WTC11 (cell line): Measurements from ENCODE around the gene BPHL.

Source experiments
- ATF6 ChIP-seq: sonication (generic); formaldehyde crosslinking; IDR thresholded peaks from 2 replicates; pipeline ENCODE4 v1.8.1; 2023; ENCODE audit warnings: mild to moderate bottlenecking, missing genetic modification reagents
- FOXK1 ChIP-seq: sonication (generic); formaldehyde crosslinking; IDR thresholded peaks from 2 replicates; pipeline ENCODE4 v1.8.0; 2022; ENCODE audit warnings: mild to moderate bottlenecking, moderate library complexity, missing genetic modification reagents
- IRF1 ChIP-seq: sonication (generic); formaldehyde crosslinking; IDR thresholded peaks from 2 replicates; pipeline ENCODE4 v1.8.0; 2023; ENCODE audit warnings: missing genetic modification reagents
- MAX ChIP-seq: sonication (generic); formaldehyde crosslinking; IDR thresholded peaks from 2 replicates; pipeline ENCODE4 v1.8.0; 2022; ENCODE audit warnings: mild to moderate bottlenecking, missing genetic modification reagents
- TEAD1 ChIP-seq: sonication (generic); formaldehyde crosslinking; IDR thresholded peaks from 2 replicates; pipeline ENCODE4 v1.8.0; 2022; ENCODE audit warnings: mild to moderate bottlenecking, missing genetic modification reagents
- ZNF317 ChIP-seq: sonication (generic); formaldehyde crosslinking; IDR thresholded peaks from 2 replicates; pipeline ENCODE4 v1.8.1; 2023; ENCODE audit warnings: low read depth, mild to moderate bottlenecking, moderate library complexity, missing genetic modification reagents, borderline replicate concordance
- TF ChIP-seq, protein P1 (sequence below): fragments of 200-600 bp; IDR thresholded peaks from 2 replicates; pipeline ENCODE4 v1.8.0; 2022; ENCODE audit warnings: antibody characterized with exemption
- TF ChIP-seq, protein P2 (sequence below): sonication (generic); formaldehyde crosslinking; IDR thresholded peaks from 2 replicates; pipeline ENCODE4 v1.8.1; 2022; ENCODE audit warnings: missing genetic modification reagents, borderline replicate concordance

DNA sequence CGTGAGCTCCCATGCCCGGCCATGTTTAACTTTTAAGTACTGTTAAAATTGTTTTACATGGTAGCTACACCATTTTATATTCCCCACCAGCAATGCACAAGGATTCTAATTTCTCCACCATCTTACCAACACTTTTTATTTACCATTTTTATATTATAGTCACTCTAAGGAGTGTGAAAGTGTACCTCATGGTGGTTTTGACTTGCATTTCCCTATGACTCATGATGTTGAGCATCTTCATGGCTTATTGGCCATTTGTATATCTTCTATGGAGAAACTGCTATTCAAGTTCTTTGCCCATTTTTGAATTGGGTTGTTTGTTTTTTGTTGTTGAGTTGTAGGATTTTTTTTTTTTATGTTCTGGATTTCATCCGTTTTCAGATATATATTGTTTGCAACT, 15.6 kb upstream of the BPHL start:
- TF ChIP-seq FOXK1 (CRISPR knock-in tag) (no peak), TEAD1 (CRISPR knock-in tag) (no peak), ATF6 (CRISPR knock-in tag) (no peak), ZNF317 (CRISPR knock-in tag) (no peak), IRF1 (CRISPR knock-in tag) (no peak), MAX (CRISPR knock-in tag) (no peak)
- TF ChIP-seq, protein P1, sequence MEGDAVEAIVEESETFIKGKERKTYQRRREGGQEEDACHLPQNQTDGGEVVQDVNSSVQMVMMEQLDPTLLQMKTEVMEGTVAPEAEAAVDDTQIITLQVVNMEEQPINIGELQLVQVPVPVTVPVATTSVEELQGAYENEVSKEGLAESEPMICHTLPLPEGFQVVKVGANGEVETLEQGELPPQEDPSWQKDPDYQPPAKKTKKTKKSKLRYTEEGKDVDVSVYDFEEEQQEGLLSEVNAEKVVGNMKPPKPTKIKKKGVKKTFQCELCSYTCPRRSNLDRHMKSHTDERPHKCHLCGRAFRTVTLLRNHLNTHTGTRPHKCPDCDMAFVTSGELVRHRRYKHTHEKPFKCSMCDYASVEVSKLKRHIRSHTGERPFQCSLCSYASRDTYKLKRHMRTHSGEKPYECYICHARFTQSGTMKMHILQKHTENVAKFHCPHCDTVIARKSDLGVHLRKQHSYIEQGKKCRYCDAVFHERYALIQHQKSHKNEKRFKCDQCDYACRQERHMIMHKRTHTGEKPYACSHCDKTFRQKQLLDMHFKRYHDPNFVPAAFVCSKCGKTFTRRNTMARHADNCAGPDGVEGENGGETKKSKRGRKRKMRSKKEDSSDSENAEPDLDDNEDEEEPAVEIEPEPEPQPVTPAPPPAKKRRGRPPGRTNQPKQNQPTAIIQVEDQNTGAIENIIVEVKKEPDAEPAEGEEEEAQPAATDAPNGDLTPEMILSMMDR = no peak
- TF ChIP-seq, protein P2, sequence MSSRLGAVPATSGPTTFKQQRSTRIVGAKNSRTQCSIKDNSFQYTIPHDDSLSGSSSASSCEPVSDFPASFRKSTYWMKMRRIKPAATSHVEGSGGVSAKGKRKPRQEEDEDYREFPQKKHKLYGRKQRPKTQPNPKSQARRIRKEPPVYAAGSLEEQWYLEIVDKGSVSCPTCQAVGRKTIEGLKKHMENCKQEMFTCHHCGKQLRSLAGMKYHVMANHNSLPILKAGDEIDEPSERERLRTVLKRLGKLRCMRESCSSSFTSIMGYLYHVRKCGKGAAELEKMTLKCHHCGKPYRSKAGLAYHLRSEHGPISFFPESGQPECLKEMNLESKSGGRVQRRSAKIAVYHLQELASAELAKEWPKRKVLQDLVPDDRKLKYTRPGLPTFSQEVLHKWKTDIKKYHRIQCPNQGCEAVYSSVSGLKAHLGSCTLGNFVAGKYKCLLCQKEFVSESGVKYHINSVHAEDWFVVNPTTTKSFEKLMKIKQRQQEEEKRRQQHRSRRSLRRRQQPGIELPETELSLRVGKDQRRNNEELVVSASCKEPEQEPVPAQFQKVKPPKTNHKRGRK (CRISPR knock-in tag) = no peak
